Measurements from ENCODE around the gene ANKRD28. TPM values are rescaled to one million over a fixed set of nuclear protein-coding genes. Genes with fewer than 3 reads are reported as not detected.

ANKRD28 gene
- total and polyA plus RNA-seq, 2 of the 13 experiments (the other 11 are each of a cell fraction or from before 2014, with no cell fraction given) = 21.0 to 28.9 TPM

DNA sequence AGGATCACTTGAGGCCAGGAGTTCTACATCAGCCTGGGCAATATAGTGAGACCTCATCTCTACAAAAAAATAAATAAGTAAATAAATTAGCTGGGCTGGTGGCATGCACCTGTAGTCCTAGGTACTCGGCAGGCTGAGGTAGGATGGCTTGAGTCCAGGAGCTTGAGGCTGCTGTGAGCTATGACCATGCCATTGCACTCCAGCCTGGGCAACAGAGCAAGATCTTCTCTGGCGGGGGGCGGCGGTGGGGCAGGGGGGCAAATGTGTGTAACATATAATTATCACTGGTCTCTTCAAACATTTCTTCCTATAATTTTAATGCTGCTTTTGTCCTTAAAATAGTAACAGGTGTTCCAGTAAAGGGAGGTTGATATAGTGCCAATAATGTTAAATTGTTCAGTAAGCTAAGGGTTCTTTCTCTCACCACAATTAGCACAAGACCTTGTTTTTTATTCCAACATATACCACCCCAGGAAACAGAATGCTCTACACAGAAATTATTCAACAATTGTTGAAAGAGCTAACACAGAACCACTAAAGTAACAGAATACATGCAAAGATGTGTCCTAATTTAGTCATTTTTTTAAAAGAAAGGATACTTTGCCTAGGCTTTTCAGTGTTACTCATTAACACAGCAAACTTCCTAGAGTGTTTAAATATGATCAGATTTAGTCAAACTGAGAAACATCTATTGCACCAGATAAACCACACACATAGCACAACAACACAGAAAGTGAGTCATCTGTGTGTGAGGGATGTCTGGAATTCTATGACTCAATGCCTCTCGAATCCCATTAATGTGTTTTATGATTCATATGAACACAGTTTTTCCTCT lies 29.1 kb downstream of the ANKRD28 start (continued):
- TF ChIP-seq, protein P1, sequence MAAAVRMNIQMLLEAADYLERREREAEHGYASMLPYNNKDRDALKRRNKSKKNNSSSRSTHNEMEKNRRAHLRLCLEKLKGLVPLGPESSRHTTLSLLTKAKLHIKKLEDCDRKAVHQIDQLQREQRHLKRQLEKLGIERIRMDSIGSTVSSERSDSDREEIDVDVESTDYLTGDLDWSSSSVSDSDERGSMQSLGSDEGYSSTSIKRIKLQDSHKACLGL (CRISPR knock-in tag; IDR thresholded peaks at IDR 0.05) = no peak
- TF ChIP-seq ESRRA (CRISPR knock-in tag; IDR thresholded peaks at IDR 0.05; ENCODE audit: low read depth) (no peak), ZZZ3 (CRISPR knock-in tag; IDR thresholded peaks at IDR 0.05; ENCODE audit: borderline replicate concordance) (no peak), SRSF9 (IDR thresholded peaks at IDR 0.05; ENCODE audit: borderline replicate concordance, insufficient read depth, low read depth, low read length, poor library complexity, severe bottlenecking) (no peak), PRPF4 (IDR thresholded peaks at IDR 0.05; ENCODE audit: low read depth, low read length, poor library complexity, severe bottlenecking) (no peak), ZNF772 (CRISPR knock-in tag; IDR thresholded peaks at IDR 0.05) (no peak), KLF16 (CRISPR knock-in tag; IDR thresholded peaks at IDR 0.05) (0 out of 4 replicates have a peak, but pooled peaks of 1 of the 2 experiments have one; percentile 22), MAFG (CRISPR knock-in tag; IDR thresholded peaks at IDR 0.05) (no peak), ARID3A (IDR thresholded peaks at IDR 0.05; ENCODE audit: low read depth, low read length) (peak; percentile 92), CENPBD1 (CRISPR knock-in tag; IDR thresholded peaks at IDR 0.05; ENCODE audit: borderline replicate concordance, low read depth) (no peak), RFX1 (IDR thresholded peaks at IDR 0.05) (no peak)
- TF ChIP-seq, protein P2, sequence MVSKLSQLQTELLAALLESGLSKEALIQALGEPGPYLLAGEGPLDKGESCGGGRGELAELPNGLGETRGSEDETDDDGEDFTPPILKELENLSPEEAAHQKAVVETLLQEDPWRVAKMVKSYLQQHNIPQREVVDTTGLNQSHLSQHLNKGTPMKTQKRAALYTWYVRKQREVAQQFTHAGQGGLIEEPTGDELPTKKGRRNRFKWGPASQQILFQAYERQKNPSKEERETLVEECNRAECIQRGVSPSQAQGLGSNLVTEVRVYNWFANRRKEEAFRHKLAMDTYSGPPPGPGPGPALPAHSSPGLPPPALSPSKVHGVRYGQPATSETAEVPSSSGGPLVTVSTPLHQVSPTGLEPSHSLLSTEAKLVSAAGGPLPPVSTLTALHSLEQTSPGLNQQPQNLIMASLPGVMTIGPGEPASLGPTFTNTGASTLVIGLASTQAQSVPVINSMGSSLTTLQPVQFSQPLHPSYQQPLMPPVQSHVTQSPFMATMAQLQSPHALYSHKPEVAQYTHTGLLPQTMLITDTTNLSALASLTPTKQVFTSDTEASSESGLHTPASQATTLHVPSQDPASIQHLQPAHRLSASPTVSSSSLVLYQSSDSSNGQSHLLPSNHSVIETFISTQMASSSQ (IDR thresholded peaks at IDR 0.05; ENCODE audit: low read depth) = no peak
- TF ChIP-seq, protein P2 (CRISPR knock-in tag; IDR thresholded peaks at IDR 0.05; ENCODE audit: borderline replicate concordance) = 0 out of 2 replicates have a peak, but pooled peaks have one; percentile 21
- TF ChIP-seq, protein P3, sequence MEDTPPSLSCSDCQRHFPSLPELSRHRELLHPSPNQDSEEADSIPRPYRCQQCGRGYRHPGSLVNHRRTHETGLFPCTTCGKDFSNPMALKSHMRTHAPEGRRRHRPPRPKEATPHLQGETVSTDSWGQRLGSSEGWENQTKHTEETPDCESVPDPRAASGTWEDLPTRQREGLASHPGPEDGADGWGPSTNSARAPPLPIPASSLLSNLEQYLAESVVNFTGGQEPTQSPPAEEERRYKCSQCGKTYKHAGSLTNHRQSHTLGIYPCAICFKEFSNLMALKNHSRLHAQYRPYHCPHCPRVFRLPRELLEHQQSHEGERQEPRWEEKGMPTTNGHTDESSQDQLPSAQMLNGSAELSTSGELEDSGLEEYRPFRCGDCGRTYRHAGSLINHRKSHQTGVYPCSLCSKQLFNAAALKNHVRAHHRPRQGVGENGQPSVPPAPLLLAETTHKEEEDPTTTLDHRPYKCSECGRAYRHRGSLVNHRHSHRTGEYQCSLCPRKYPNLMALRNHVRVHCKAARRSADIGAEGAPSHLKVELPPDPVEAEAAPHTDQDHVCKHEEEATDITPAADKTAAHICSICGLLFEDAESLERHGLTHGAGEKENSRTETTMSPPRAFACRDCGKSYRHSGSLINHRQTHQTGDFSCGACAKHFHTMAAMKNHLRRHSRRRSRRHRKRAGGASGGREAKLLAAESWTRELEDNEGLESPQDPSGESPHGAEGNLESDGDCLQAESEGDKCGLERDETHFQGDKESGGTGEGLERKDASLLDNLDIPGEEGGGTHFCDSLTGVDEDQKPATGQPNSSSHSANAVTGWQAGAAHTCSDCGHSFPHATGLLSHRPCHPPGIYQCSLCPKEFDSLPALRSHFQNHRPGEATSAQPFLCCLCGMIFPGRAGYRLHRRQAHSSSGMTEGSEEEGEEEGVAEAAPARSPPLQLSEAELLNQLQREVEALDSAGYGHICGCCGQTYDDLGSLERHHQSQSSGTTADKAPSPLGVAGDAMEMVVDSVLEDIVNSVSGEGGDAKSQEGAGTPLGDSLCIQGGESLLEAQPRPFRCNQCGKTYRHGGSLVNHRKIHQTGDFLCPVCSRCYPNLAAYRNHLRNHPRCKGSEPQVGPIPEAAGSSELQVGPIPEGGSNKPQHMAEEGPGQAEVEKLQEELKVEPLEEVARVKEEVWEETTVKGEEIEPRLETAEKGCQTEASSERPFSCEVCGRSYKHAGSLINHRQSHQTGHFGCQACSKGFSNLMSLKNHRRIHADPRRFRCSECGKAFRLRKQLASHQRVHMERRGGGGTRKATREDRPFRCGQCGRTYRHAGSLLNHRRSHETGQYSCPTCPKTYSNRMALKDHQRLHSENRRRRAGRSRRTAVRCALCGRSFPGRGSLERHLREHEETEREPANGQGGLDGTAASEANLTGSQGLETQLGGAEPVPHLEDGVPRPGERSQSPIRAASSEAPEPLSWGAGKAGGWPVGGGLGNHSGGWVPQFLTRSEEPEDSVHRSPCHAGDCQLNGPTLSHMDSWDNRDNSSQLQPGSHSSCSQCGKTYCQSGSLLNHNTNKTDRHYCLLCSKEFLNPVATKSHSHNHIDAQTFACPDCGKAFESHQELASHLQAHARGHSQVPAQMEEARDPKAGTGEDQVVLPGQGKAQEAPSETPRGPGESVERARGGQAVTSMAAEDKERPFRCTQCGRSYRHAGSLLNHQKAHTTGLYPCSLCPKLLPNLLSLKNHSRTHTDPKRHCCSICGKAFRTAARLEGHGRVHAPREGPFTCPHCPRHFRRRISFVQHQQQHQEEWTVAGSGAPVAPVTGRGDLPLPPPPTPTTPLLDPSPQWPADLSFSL (CRISPR knock-in tag; IDR thresholded peaks at IDR 0.05) = no peak

Data from HepG2 (cell line).